ENCODE data around the gene ZIM2.

DNA sequence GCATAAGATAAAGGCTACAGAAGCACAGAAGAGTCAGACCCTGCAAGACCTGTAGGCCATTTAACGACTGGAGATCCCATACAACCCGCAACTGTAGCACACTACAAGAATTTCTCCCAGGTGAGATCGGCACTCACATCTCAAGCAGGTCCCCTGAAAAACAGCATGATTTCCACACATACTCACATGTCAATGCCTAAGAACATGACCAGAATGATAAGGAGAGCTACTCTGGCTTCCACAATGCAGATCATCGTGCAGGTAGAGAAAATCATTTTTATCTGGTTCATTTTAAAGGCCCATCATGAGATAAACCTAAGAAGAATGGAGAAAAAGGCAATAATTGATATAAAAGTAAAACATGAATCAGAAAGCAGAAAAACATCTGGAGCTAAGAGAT, 17.5 kb upstream of the ZIM2 start:
- TF ChIP-seq, protein P1, sequence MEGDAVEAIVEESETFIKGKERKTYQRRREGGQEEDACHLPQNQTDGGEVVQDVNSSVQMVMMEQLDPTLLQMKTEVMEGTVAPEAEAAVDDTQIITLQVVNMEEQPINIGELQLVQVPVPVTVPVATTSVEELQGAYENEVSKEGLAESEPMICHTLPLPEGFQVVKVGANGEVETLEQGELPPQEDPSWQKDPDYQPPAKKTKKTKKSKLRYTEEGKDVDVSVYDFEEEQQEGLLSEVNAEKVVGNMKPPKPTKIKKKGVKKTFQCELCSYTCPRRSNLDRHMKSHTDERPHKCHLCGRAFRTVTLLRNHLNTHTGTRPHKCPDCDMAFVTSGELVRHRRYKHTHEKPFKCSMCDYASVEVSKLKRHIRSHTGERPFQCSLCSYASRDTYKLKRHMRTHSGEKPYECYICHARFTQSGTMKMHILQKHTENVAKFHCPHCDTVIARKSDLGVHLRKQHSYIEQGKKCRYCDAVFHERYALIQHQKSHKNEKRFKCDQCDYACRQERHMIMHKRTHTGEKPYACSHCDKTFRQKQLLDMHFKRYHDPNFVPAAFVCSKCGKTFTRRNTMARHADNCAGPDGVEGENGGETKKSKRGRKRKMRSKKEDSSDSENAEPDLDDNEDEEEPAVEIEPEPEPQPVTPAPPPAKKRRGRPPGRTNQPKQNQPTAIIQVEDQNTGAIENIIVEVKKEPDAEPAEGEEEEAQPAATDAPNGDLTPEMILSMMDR (IDR thresholded peaks at IDR 0.05; ENCODE audit: insufficient read depth, low read length, poor library complexity, severe bottlenecking), result no peak
- no peak for TF ChIP-seq EZH2phosphoT487 (conservative IDR thresholded peaks at IDR 0.05; ENCODE audit: low read length)
